Trophoblast cell (in vitro differentiated cells and primary cell): ENCODE measurements around the gene GLG1.
"Not testable (repeated sequence)": the region's sequence is repeated elsewhere in the genome, so short reads cannot be mapped to it uniquely, and the experiment has no call there.

Experiments used
- DNase-seq, 2 donors: peaks; one replicate each; pipeline ENCODE4 v3.0.0-alpha.2; 2016
- H2AFZ ChIP-seq: 2 replicates; pipeline ENCODE4 v1.6.1; 2013; ENCODE audit warnings: low read length, moderate library complexity, mild to moderate bottlenecking; ENCODE audit not compliant: insufficient read depth, poor library complexity
- H2AK5ac ChIP-seq: 2 replicates; pipeline ENCODE4 v1.6.1; 2013; ENCODE audit warnings: mild to moderate bottlenecking, low read length
- H2BK120ac ChIP-seq: 2 replicates; pipeline ENCODE4 v1.6.1; 2013; ENCODE audit warnings: low read length, mild to moderate bottlenecking, moderate library complexity; ENCODE audit not compliant: insufficient read depth, poor library complexity
- H2BK12ac ChIP-seq: 2 replicates; pipeline ENCODE4 v1.6.1; 2013; ENCODE audit warnings: mild to moderate bottlenecking, low read length, moderate library complexity
- H2BK5ac ChIP-seq: 2 replicates; pipeline ENCODE4 v1.6.1; 2013; ENCODE audit warnings: low read length, low read depth, moderate library complexity, mild to moderate bottlenecking; ENCODE audit not compliant: poor library complexity
- H3K14ac ChIP-seq: 2 replicates; pipeline ENCODE4 v1.6.1; 2013; ENCODE audit warnings: mild to moderate bottlenecking, low read length
- H3K18ac ChIP-seq: 2 replicates; pipeline ENCODE4 v1.6.1; 2013; ENCODE audit warnings: mild to moderate bottlenecking, low read length
- H3K23ac ChIP-seq: 2 replicates; pipeline ENCODE4 v1.6.1; 2013; ENCODE audit warnings: low read length
- H3K27ac ChIP-seq: 2 replicates; pipeline ENCODE4 v1.5.1; 2013; ENCODE audit warnings: low read depth, mild to moderate bottlenecking, inconsistent platforms, low read length, moderate library complexity
- H3K27me3 ChIP-seq: 2 replicates; pipeline ENCODE4 v1.6.1; 2013; ENCODE audit warnings: inconsistent platforms, mild to moderate bottlenecking, low read length, moderate library complexity; ENCODE audit not compliant: insufficient read depth
- H3K36me3 ChIP-seq, 2 experiments: 1 replicate in 1 of 2; 2 replicates in 1 of 2; pipeline ENCODE4 v1.6.1; 2013; ENCODE audit warnings: low read length in 2 of 2, mild to moderate bottlenecking in 2 of 2, moderate library complexity in 1 of 2; ENCODE audit not compliant: insufficient read depth in 2 of 2, control insufficient read depth in 1 of 2
- H3K4ac ChIP-seq: 2 replicates; pipeline ENCODE4 v1.6.1; 2013; ENCODE audit warnings: low read depth, mild to moderate bottlenecking, low read length, moderate library complexity
- H3K4me1 ChIP-seq, 2 experiments: 1 replicate in 1 of 2; 2 replicates in 1 of 2; pipeline ENCODE4 v1.6.1; 2013; ENCODE audit warnings: low read length in 2 of 2, mild to moderate bottlenecking in 2 of 2, moderate library complexity in 1 of 2; ENCODE audit not compliant: insufficient read depth in 2 of 2, control insufficient read depth in 1 of 2
- H3K4me2 ChIP-seq: 2 replicates; pipeline ENCODE4 v1.6.1; 2013; ENCODE audit warnings: inconsistent platforms, mild to moderate bottlenecking, low read length, moderate library complexity
- H3K4me3 ChIP-seq: 2 replicates; pipeline ENCODE4 v1.5.1; 2013; ENCODE audit warnings: mild to moderate bottlenecking, low read depth, low read length, inconsistent platforms
- H3K79me1 ChIP-seq: one replicate; pipeline ENCODE4 v1.6.1; 2013; ENCODE audit warnings: low read length
- H3K79me2 ChIP-seq: 2 replicates; pipeline ENCODE4 v1.6.1; 2013; ENCODE audit warnings: low read length, mild to moderate bottlenecking; ENCODE audit not compliant: control insufficient read depth, insufficient read depth, poor library complexity
- H3K9ac ChIP-seq: 2 replicates; pipeline ENCODE4 v1.6.1; 2013; ENCODE audit warnings: mild to moderate bottlenecking, low read length
- H3K9me3 ChIP-seq: 2 replicates; pipeline ENCODE4 v1.6.1; 2013; ENCODE audit warnings: low read depth, mild to moderate bottlenecking, control low read depth, inconsistent platforms, low read length; ENCODE audit not compliant: insufficient read depth
- H4K12ac ChIP-seq: 2 replicates; pipeline ENCODE4 v1.6.1; 2013; ENCODE audit warnings: low read depth, mild to moderate bottlenecking, low read length, moderate library complexity
- H4K8ac ChIP-seq: 2 replicates; pipeline ENCODE4 v1.6.1; 2013; ENCODE audit warnings: low read depth, mild to moderate bottlenecking, low read length, moderate library complexity
- H4K91ac ChIP-seq: one replicate; pipeline ENCODE4 v1.6.1; 2013; ENCODE audit warnings: low read depth, mild to moderate bottlenecking, low read length, moderate library complexity
- WGBS: extraction: QIAGEN DNeasy Blood & Tissue Kit; methylation state at CpG from one replicate; pipeline ENCODE4 v1.1.7; 2013; ENCODE audit warnings: missing lambda C conversion rate; ENCODE audit not compliant: insufficient read length, insufficient coverage; ENCODE audit errors: extremely low coverage; 5-methylcytosine and 5-hydroxymethylcytosine counted together

GLG1 gene

GRCh38 chr16:74420612-74421481, 186.1 kb downstream of the GLG1 start, which contains the start of gene CLEC18B:
Gene CLEC18B, minus strand, starts transcription at chr16:74421478. Its CDS starts 208 bp downstream, at chr16:74421270.
- not testable (repeated sequence) for H3K4me2 ChIP-seq, H3K18ac ChIP-seq, H4K12ac ChIP-seq, H3K27me3 ChIP-seq, H3K4me3 ChIP-seq, H2AFZ ChIP-seq, H3K23ac ChIP-seq, H2BK120ac ChIP-seq, DNase-seq, H2BK12ac ChIP-seq, H3K9ac ChIP-seq, H4K8ac ChIP-seq, H3K9me3 ChIP-seq, H4K91ac ChIP-seq, H2AK5ac ChIP-seq, H3K79me1 ChIP-seq, H3K79me2 ChIP-seq, H3K4ac ChIP-seq, H2BK5ac ChIP-seq, H3K36me3 ChIP-seq, H3K27ac ChIP-seq, H3K4me1 ChIP-seq, H3K14ac ChIP-seq
- no CpG with 5 or more reads among the region's 27 CpGs for WGBS

DNA sequence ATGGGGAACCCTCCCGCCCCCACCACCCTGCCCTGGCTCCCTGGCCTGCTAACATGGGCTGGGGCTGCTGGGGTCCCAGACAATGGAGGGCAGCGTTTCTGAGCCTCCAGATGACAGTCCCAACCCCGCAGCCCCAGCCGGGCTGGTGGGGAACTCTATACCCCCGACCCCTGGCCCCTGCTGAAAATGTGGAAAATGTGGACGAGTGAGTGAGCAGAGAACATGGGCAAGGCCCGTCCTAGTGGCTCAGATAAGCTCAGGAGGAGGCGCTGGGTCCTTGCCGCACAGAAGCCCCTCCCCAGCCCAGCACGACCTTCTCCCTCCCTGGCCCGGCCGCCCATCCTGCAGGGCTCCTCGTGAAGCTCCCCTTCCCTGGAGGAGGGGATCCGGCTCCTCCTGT, 187.1 kb downstream of the GLG1 start:
- not testable (repeated sequence) for H3K4me3 ChIP-seq, DNase-seq, H4K12ac ChIP-seq, H3K4me2 ChIP-seq, H3K23ac ChIP-seq, H2AFZ ChIP-seq, H2BK12ac ChIP-seq, H3K4ac ChIP-seq, H4K8ac ChIP-seq, H2BK120ac ChIP-seq, H3K27ac ChIP-seq, H3K79me2 ChIP-seq, H2AK5ac ChIP-seq, H3K9me3 ChIP-seq, H3K14ac ChIP-seq, H3K18ac ChIP-seq, H3K27me3 ChIP-seq, H3K79me1 ChIP-seq, H2BK5ac ChIP-seq, H4K91ac ChIP-seq, H3K9ac ChIP-seq, H3K36me3 ChIP-seq, H3K4me1 ChIP-seq
- no CpG with 5 or more reads among the region's 14 CpGs for WGBS

DNA sequence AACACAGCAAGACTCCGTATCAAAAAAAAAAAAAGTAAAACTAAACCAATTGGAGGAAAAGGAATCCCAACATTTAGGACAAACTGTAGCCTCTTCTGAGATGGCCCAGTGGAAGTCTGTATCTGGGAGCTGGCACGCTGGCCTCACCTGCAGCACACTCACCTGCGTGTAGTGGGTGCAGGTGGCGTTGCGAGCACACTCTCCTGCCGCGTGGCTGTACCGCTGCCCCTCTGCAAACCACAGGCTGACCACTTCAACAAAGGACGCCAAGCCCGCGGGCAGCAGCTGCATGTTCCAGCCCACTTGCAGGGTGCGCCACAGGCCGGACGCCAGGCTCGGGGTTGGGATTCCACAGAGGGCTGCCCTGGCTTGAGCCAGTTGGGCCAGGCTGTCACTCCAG, 189.0 kb downstream of the GLG1 start:
- not testable (repeated sequence) for H3K14ac ChIP-seq, DNase-seq, H3K18ac ChIP-seq, H2BK5ac ChIP-seq, H2BK120ac ChIP-seq, H2AFZ ChIP-seq, H4K8ac ChIP-seq, H3K4me3 ChIP-seq, H3K79me2 ChIP-seq, H3K23ac ChIP-seq, H3K4me2 ChIP-seq, H3K27me3 ChIP-seq, H3K79me1 ChIP-seq, H3K36me3 ChIP-seq, H3K4ac ChIP-seq, H4K91ac ChIP-seq, H3K9me3 ChIP-seq, H3K9ac ChIP-seq, H4K12ac ChIP-seq, H2BK12ac ChIP-seq, H3K27ac ChIP-seq, H2AK5ac ChIP-seq, H3K4me1 ChIP-seq
- WGBS, result no CpG with 5 or more reads among the region's 15 CpGs

DNA sequence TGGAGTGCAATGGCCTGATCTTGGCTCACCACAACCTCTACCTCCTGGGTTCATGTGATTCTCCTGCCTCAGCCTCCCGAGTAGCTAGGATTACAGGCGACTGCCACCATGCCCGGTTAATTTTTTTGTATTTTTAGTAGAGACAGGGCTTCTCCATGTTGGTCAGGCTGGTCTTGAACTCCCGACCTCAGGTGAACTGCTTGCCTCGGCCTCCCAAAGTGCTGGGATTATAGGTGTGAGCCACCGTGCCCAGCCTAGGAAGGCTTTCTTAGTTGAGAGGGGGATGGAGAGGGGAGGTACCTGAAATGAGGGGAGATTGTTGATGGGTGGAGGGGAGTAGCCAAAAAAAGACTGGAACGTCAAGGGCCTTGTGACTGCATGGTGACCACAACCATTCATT, 193.0 kb downstream of the GLG1 start:
- H4K12ac ChIP-seq, H3K4me2 ChIP-seq, H2AFZ ChIP-seq, H3K4ac ChIP-seq, H3K9me3 ChIP-seq, H3K79me1 ChIP-seq, H3K14ac ChIP-seq, H2BK120ac ChIP-seq, H3K36me3 ChIP-seq, H3K79me2 ChIP-seq, DNase-seq, H2BK5ac ChIP-seq, H3K9ac ChIP-seq, H4K91ac ChIP-seq, H2BK12ac ChIP-seq, H3K4me1 ChIP-seq, H3K18ac ChIP-seq, H3K4me3 ChIP-seq, H3K27me3 ChIP-seq, H3K27ac ChIP-seq, H3K23ac ChIP-seq, H2AK5ac ChIP-seq, H4K8ac ChIP-seq: not testable (repeated sequence)
- no CpG with 5 or more reads among the region's 7 CpGs for WGBS
